ENCODE data around the gene CCND1. TPM values are rescaled to one million over a fixed set of nuclear protein-coding genes. Genes with fewer than 3 reads are reported as not detected.
"Not testable (repeated sequence)": the region's sequence is repeated elsewhere in the genome, so short reads cannot be mapped to it uniquely, and the experiment has no call there.

CCND1 gene
- total and polyA plus RNA-seq, 10 of the 15 experiments (the other 5 are each of a cell fraction or from before 2014, with no cell fraction given), result 0.09 to 6.6 (median 0.59) TPM; not detected in 2

DNA sequence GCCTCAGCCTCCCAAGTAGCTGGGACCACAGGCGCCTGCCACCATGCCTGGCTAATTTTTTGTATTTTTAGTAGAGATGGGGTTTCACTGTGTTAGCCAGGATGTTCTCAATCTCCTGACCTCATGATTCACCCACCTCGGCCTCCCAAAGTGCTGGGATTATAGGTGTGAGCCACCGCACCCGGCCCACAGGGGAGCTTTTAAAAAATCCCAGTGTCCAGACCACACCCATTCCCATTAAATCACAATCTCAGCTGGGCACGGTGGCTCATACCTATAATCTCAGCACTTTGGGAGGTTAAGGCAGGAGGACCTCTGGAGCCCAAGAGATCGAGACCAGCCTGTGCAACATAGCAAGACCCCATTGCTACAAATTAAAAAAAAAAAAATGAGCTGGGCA lies 55.0 kb downstream of the CCND1 start:
- RAD21 ChIA-PET (ENCODE audit: unreplicated experiment), result interaction anchor here (0.5 kb wide), 1 partner anchor 826 kb away, joined by 3 read pairs; no protein-coding TSS in a partner anchor

DNA sequence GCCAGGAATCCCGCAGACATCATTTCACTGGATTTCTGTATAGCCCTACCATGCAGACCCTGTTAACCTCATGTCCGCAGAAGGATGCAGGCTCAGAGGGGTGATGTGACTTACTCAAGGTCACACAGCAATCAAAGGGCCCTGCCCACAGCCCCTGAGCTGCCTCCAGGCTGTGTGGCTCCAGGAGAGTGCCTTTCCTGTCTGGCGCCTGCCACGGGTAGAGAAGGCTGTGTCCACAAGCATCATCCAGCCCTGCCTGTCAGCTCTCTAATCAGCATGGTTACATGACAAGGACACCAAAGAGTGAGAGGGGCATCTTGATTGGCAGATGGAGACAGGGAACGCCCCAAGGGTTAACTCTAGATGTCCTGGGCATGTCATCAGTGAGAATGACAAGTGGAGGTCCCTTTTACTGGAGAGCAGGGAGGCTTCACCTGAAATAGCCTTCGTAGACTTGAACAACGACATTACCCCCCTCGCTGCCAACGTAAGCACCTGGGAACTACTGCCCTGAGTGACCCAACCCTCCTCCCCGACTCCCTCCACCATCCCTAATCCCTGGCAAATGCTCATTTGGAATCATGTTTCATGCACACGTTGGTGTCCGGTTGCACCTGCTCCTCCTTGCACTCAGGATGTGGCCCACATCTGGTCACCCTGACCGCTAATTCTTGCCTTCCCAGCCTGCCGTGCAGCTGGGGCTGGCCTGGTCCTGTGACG lies 56.0 kb downstream of the CCND1 start:
- DNase-seq (ENCODE audit: low read depth, low spot score) (no peak), FAIRE-seq (no peak), ATAC-seq (no peak)
- RAD21 ChIA-PET (ENCODE audit: unreplicated experiment), result no interaction called here
- Histone ChIP-seq H4K20me1 (ENCODE audit: control insufficient read depth, insufficient read depth) (no peaks in the 10 kb centered on the region), H3K36me3 (ENCODE audit: control insufficient read depth in 2 of 2, insufficient read depth in 2 of 2, low read length in 1 of 2) (no peaks in the 10 kb centered on the region), H3K4me3 (no peak overlapping the region), H3K79me2 (ENCODE audit: control insufficient read depth, insufficient read depth, low read length) (no peaks in the 10 kb centered on the region), H3K27me3 (replicated peaks in 1 of 2; ENCODE audit: control insufficient read depth in 2 of 2, insufficient read depth in 2 of 2, low read length in 1 of 2) (peaks cover 7% of the 10 kb centered on the region in 2 experiments), H3K4me1 (ENCODE audit: control insufficient read depth, insufficient read depth, low read length) (no peaks in the 10 kb centered on the region; the same call in 1 of the 2 replicates), H2AFZ (ENCODE audit: control insufficient read depth, low read depth, low read length) (no peak overlapping the region), H3K27ac (ENCODE audit: control insufficient read depth, insufficient read depth) (no peak overlapping the region), H3K4me2 (ENCODE audit: control insufficient read depth, insufficient read depth) (no peak overlapping the region), H3K9ac (ENCODE audit: control insufficient read depth, insufficient read depth, low read length) (no peak overlapping the region), H3K9me3 (replicated peaks; ENCODE audit: control insufficient read depth, insufficient read depth, low read length) (no peaks in the 10 kb centered on the region)
- CTCF ChIA-PET, result no interaction called here
- POLR2A ChIA-PET, result no interaction called here
- in situ Hi-C loops (cut with MboI), result no loop called here
- no TSS peak for BruUV-seq (replicated peaks)
- SMC1A ChIA-PET (ENCODE audit: uncharacterized antibody, unreplicated experiment), result no interaction called here
- intact Hi-C loops (cut with micrococcal nuclease; ENCODE audit: unreplicated experiment), result no loop called here
- WGBS (ENCODE audit: insufficient coverage, insufficient replicate concordance, low lambda C conversion rate, missing lambda C conversion rate), result 41% methylated on average over 15 of the region's 15 CpGs
- TF ChIP-seq RAD51 (IDR thresholded peaks at IDR 0.05) (no peak), SRF (IDR thresholded peaks at IDR 0.05; ENCODE audit: low read depth in 2 of 2, low read length in 2 of 2) (no peak)
- TF ChIP-seq, protein P1, sequence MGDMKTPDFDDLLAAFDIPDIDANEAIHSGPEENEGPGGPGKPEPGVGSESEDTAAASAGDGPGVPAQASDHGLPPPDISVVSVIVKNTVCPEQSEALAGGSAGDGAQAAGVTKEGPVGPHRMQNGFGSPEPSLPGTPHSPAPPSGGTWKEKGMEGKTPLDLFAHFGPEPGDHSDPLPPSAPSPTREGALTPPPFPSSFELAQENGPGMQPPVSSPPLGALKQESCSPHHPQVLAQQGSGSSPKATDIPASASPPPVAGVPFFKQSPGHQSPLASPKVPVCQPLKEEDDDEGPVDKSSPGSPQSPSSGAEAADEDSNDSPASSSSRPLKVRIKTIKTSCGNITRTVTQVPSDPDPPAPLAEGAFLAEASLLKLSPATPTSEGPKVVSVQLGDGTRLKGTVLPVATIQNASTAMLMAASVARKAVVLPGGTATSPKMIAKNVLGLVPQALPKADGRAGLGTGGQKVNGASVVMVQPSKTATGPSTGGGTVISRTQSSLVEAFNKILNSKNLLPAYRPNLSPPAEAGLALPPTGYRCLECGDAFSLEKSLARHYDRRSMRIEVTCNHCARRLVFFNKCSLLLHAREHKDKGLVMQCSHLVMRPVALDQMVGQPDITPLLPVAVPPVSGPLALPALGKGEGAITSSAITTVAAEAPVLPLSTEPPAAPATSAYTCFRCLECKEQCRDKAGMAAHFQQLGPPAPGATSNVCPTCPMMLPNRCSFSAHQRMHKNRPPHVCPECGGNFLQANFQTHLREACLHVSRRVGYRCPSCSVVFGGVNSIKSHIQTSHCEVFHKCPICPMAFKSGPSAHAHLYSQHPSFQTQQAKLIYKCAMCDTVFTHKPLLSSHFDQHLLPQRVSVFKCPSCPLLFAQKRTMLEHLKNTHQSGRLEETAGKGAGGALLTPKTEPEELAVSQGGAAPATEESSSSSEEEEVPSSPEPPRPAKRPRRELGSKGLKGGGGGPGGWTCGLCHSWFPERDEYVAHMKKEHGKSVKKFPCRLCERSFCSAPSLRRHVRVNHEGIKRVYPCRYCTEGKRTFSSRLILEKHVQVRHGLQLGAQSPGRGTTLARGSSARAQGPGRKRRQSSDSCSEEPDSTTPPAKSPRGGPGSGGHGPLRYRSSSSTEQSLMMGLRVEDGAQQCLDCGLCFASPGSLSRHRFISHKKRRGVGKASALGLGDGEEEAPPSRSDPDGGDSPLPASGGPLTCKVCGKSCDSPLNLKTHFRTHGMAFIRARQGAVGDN (IDR thresholded peaks at IDR 0.05), result no peak
- TF ChIP-seq, protein P2, sequence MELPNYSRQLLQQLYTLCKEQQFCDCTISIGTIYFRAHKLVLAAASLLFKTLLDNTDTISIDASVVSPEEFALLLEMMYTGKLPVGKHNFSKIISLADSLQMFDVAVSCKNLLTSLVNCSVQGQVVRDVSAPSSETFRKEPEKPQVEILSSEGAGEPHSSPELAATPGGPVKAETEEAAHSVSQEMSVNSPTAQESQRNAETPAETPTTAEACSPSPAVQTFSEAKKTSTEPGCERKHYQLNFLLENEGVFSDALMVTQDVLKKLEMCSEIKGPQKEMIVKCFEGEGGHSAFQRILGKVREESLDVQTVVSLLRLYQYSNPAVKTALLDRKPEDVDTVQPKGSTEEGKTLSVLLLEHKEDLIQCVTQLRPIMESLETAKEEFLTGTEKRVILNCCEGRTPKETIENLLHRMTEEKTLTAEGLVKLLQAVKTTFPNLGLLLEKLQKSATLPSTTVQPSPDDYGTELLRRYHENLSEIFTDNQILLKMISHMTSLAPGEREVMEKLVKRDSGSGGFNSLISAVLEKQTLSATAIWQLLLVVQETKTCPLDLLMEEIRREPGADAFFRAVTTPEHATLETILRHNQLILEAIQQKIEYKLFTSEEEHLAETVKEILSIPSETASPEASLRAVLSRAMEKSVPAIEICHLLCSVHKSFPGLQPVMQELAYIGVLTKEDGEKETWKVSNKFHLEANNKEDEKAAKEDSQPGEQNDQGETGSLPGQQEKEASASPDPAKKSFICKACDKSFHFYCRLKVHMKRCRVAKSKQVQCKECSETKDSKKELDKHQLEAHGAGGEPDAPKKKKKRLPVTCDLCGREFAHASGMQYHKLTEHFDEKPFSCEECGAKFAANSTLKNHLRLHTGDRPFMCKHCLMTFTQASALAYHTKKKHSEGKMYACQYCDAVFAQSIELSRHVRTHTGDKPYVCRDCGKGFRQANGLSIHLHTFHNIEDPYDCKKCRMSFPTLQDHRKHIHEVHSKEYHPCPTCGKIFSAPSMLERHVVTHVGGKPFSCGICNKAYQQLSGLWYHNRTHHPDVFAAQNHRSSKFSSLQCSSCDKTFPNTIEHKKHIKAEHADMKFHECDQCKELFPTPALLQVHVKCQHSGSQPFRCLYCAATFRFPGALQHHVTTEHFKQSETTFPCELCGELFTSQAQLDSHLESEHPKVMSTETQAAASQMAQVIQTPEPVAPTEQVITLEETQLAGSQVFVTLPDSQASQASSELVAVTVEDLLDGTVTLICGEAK (IDR thresholded peaks at IDR 0.05; ENCODE audit: borderline replicate concordance), result no peak
- TF ChIP-seq, protein P3, sequence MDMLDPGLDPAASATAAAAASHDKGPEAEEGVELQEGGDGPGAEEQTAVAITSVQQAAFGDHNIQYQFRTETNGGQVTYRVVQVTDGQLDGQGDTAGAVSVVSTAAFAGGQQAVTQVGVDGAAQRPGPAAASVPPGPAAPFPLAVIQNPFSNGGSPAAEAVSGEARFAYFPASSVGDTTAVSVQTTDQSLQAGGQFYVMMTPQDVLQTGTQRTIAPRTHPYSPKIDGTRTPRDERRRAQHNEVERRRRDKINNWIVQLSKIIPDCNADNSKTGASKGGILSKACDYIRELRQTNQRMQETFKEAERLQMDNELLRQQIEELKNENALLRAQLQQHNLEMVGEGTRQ (IDR thresholded peaks at IDR 0.05; ENCODE audit: borderline replicate concordance, low read depth, low read length), result no peak

More for the DNA sequence above, 55.0 kb downstream of the CCND1 start:
- H3K9ac ChIP-seq (ENCODE audit: control insufficient read depth, insufficient read depth, low read length); H3K36me3 ChIP-seq (ENCODE audit: control insufficient read depth in 2 of 2, insufficient read depth in 2 of 2, low read length in 1 of 2); H3K4me1 ChIP-seq (ENCODE audit: control insufficient read depth, insufficient read depth, low read length); in situ Hi-C loops (cut with MboI); H4K20me1 ChIP-seq (ENCODE audit: control insufficient read depth, insufficient read depth); H3K79me2 ChIP-seq (ENCODE audit: control insufficient read depth, insufficient read depth, low read length); H3K4me2 ChIP-seq (ENCODE audit: control insufficient read depth, insufficient read depth); intact Hi-C loops (cut with micrococcal nuclease; ENCODE audit: unreplicated experiment); H3K9me3 ChIP-seq (replicated peaks; ENCODE audit: control insufficient read depth, insufficient read depth, low read length); ATAC-seq; BruUV-seq (replicated peaks); CTCF ChIA-PET; H3K27me3 ChIP-seq (replicated peaks in 1 of 2; ENCODE audit: control insufficient read depth in 2 of 2, insufficient read depth in 2 of 2, low read length in 1 of 2); SMC1A ChIA-PET (ENCODE audit: uncharacterized antibody, unreplicated experiment); FAIRE-seq; POLR2A ChIA-PET; H2AFZ ChIP-seq (ENCODE audit: control insufficient read depth, low read depth, low read length); DNase-seq (ENCODE audit: low read depth, low spot score); H3K27ac ChIP-seq (ENCODE audit: control insufficient read depth, insufficient read depth); H3K4me3 ChIP-seq: not testable (repeated sequence)
- WGBS (ENCODE audit: insufficient coverage, insufficient replicate concordance, low lambda C conversion rate, missing lambda C conversion rate), result 40% methylated on average over 6 of the region's 6 CpGs
